CD4-positive, alpha-beta T cell treated with Interleukin-10 for 1 hour (primary cell): ENCODE data around the gene DNAJC18.

Experiments
- DNase-seq: peaks from one replicate; pipeline ENCODE4 v3.0.0-alpha.2; 2020

DNAJC18 gene

GRCh38 chr5:139360384-139360783 is 78.9 kb downstream of the DNAJC18 start:
- DNase-seq: no peak
